K562 (cell line): Measurements from ENCODE around the gene BAD. TPM values are rescaled to one million over a fixed set of nuclear protein-coding genes. Genes with fewer than 3 reads are reported as not detected.

Experiments
- ARID3A ChIP-seq: IDR thresholded peaks from 2 replicates; pipeline ENCODE4 v1.6.1; 2012; ENCODE audit warnings: low read depth, low read length, improper control_type of control experiment, borderline replicate concordance
- BCLAF1 ChIP-seq, 2 experiments: fragments of 450-650 bp in 1 of 2; IDR thresholded peaks; 2 replicates each; pipeline ENCODE4 v1.6.1; 2011 to 2017; ENCODE audit warnings: low read depth in 2 of 2, antibody characterized with exemption in 1 of 2, borderline replicate concordance in 1 of 2, low read length in 1 of 2, mild to moderate bottlenecking in 1 of 2, mixed read lengths in 1 of 2; ENCODE audit not compliant: control insufficient read depth in 1 of 2
- HLTF ChIP-seq: fragments of 450-650 bp; IDR thresholded peaks from 2 replicates; pipeline ENCODE4 v1.6.1; 2016
- JUND ChIP-seq, 2 experiments: IDR thresholded peaks; 2 replicates in 1 of 2; 3 replicates in 1 of 2; pipeline ENCODE4 v1.6.1; 2011; ENCODE audit warnings: borderline replicate concordance in 2 of 2, low read depth in 2 of 2, low read length in 2 of 2, improper control_type of control experiment in 1 of 2, missing biosample characterization in 1 of 2, missing genetic modification characterization in 1 of 2, missing genetic modification reagents in 1 of 2
- MTA3 ChIP-seq: fragments of 450-650 bp; formaldehyde crosslinking; IDR thresholded peaks from 2 replicates; pipeline ENCODE4 v1.6.1; 2017; ENCODE audit warnings: mild to moderate bottlenecking, borderline replicate concordance
- NCOR1 ChIP-seq: fragments of 450-650 bp; IDR thresholded peaks from 2 replicates; pipeline ENCODE4 v1.6.1; 2016; ENCODE audit warnings: mild to moderate bottlenecking, moderate library complexity
- NELFE ChIP-seq: IDR thresholded peaks from 2 replicates; pipeline ENCODE4 v1.6.1; 2011; ENCODE audit warnings: mild to moderate bottlenecking; ENCODE audit not compliant: insufficient read depth, insufficient read length
- NR4A1 ChIP-seq, 2 experiments: fragments of 250-450 bp in 1 of 2; fragments of 450-650 bp in 1 of 2; sonication (Bioruptor Pico) in 1 of 2; IDR thresholded peaks; 2 replicates each; pipeline versions ENCODE4 v1.4.0 to v1.6.1; 2016 to 2020; ENCODE audit warnings: mild to moderate bottlenecking in 2 of 2, missing compliant biosample characterization in 1 of 2, missing genetic modification characterization in 1 of 2, moderate library complexity in 1 of 2
- PATZ1 ChIP-seq: fragments of 250-450 bp; sonication (Bioruptor Pico); IDR thresholded peaks from 2 replicates; pipeline ENCODE4 v1.5.0; 2020; ENCODE audit warnings: mild to moderate bottlenecking, borderline replicate concordance
- RFX5 ChIP-seq: IDR thresholded peaks from 2 replicates; pipeline ENCODE4 v1.6.1; 2011; ENCODE audit warnings: low read depth, mild to moderate bottlenecking, improper control_type of control experiment, low read length
- ZNF12 ChIP-seq: sonication (generic); formaldehyde crosslinking; IDR thresholded peaks from 2 replicates; pipeline ENCODE4 v1.4.0; 2020; ENCODE audit warnings: mild to moderate bottlenecking, missing genetic modification reagents
- ZNF232 ChIP-seq: sonication (generic); formaldehyde crosslinking; IDR thresholded peaks from 2 replicates; pipeline ENCODE4 v1.8.0; 2022; ENCODE audit warnings: mild to moderate bottlenecking, missing genetic modification reagents
- ZNF431 ChIP-seq: sonication (generic); formaldehyde crosslinking; IDR thresholded peaks from 2 replicates; pipeline ENCODE4 v1.8.0; 2022; ENCODE audit warnings: mild to moderate bottlenecking, missing genetic modification reagents
- ZNF589 ChIP-seq: fragments of 200-800 bp; sonication (Bioruptor generic); IDR thresholded peaks from 2 replicates; pipeline ENCODE4 v1.6.1; 2016; ENCODE audit warnings: low read depth, missing genetic modification characterization, missing compliant biosample characterization
- polyA plus RNA-seq, 8 experiments: library from polyadenylated mRNA; depleted of rRNA in 4 of 8; stranded (reverse) in 5 of 8; unstranded in 3 of 8; fragments of >200 nt; fragmentation: Nextera tagmentation in 2 of 8; fragmentation: Illumina TruSeq in 1 of 8; extraction: Ambion mirVana in 2 of 8; extraction: Trizol in 1 of 8; gene quantifications; 2 replicates each; pipeline versions ENCODE4 v1.2.1 to v1.2.3, GENCODE V29; 2011 to 2014; ENCODE audit warnings: inconsistent platforms in 1 of 8, missing spikeins in 1 of 8
- total RNA-seq, 7 experiments: library from RNA; depleted of rRNA in 6 of 7; stranded (reverse); fragments of >200 nt in 6 of 7; fragmentation: Illumina TruSeq in 2 of 7; extraction: Trizol in 2 of 7; gene quantifications; 2 replicates each; pipeline versions ENCODE4 v1.2.1 to v1.2.3, GENCODE V29; 2011 to 2021; ENCODE audit warnings: low replicate concordance in 1 of 7

Gene BAD
- total and polyA plus RNA-seq, 9 of the 15 experiments (the other 6 are each of a cell fraction or from before 2014, with no cell fraction given): 0.61 to 45.6 (median 11.8) TPM

- TF ChIP-seq NR4A1 (CRISPR knock-in tag; IDR thresholded peaks at IDR 0.05) (no peak), NR4A1 (tag; IDR thresholded peaks at IDR 0.05) (no peak), BCLAF1 (IDR thresholded peaks at IDR 0.05; ENCODE audit: borderline replicate concordance in 1 of 2, control insufficient read depth in 1 of 2, low read depth in 2 of 2, low read length in 1 of 2) (no peak; a peak in 1 of 4 replicates), JUND (IDR thresholded peaks at IDR 0.05; ENCODE audit: borderline replicate concordance, low read depth, low read length) (0 out of 2 replicates have a peak, but pooled peaks have one; percentile 26), JUND (tag; IDR thresholded peaks at IDR 0.05; ENCODE audit: borderline replicate concordance, low read depth, low read length) (no peak), ARID3A (no peak), NCOR1 (no peak), PATZ1 (CRISPR knock-in tag) (no peak), RFX5 (no peak), ZNF12 (CRISPR knock-in tag) (no peak; the same call in 1 of the 2 replicates), HLTF (no peak), ZNF589 (0 out of 2 replicates have a peak, but pooled peaks have one; percentile 18), ZNF431 (CRISPR knock-in tag) (no peak), NELFE (no peak), ZNF232 (no peak), MTA3 (no peak)
Observed at GRCh38 chr11:64239662-64240434, 44.6 kb downstream of the BAD start (continued).
